ENCODE results near the gene PRR22.
A peak's percentile ranks its signal among the peaks of the same experiment; 100 is the strongest.

The PRR22 gene

GRCh38 chr19:5814123-5814851 is 29.7 kb upstream of the PRR22 start:
- no peak for DNase-seq (ENCODE audit: low read depth in 3 of 3, low spot score in 1 of 3)

DNA sequence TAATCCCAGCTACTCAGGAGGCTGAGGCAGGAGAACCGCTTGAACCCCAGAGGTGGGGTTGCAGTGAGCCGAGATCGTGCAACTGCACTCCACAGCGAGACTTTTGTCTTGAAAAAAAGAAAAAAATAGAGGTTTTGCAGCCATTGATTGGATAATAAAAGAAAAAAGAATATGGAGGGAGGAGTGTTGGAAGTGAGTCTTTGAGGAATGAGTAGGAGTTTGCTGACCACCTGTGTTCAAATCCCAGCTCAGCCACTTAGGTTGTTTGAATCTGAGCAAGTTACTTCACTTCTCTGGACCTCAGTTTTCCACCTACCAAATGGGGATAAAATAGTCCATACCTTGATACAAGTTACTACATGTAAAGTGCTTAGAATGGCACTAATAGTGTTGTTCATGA is 26.6 kb upstream of the PRR22 start:
- no peak for DNase-seq (ENCODE audit: low read depth in 3 of 3, low spot score in 1 of 3)

DNA sequence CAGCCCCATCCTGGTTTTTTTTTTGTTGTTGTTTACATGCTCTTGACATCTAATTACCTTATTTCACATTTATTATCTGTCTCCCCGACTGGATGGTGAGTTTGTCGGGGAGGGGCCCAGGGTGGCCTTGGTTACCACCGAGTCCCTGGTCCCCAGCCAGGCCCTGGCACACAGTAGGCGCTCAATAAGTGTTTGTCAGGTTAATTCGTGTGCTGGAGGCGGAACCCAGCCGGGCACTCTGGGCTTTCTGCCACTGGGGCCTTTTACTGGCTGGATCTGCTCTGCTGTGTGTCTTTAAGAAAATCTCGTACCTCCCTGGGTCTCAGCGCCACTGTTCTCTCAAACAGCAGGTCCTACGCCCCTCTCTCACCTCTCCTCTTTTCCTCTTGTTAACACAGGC is 24.9 kb upstream of the PRR22 start:
- no peak for DNase-seq (ENCODE audit: low read depth in 3 of 3, low spot score in 1 of 3)

GRCh38 chr19:5809053-5809452 is 24.5 kb upstream of the PRR22 start:
- no peak for DNase-seq (ENCODE audit: low read depth in 3 of 3, low spot score in 1 of 3)

GRCh38 chr19:5808120-5808816 is 23.7 kb upstream of the PRR22 start:
- no peak for DNase-seq (ENCODE audit: low read depth in 3 of 3, low spot score in 1 of 3)

GRCh38 chr19:5806905-5807304 is 22.4 kb upstream of the PRR22 start:
- DNase-seq (ENCODE audit: low read depth in 3 of 3, low spot score in 1 of 3), result no peak

DNA sequence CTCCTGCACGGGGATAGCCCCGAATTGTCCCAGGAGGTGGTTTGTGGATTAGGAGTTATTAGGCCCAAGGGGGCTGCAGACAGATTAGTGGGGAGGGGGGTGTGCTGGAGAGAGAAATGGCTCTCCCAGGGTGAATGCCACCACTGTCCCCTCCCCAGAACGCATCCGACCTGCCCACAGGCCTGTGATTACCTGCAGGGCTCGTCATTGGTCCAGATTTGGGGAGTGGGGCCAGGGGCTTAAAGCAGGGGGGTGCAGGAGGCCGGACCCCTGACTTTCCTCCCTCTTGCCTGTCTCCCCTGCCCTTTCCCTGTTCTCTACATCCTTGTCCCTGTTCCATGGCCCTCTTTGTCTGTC is 21.6 kb upstream of the PRR22 start:
- no peak for DNase-seq (ENCODE audit: low read depth in 3 of 3, low spot score in 1 of 3)

GRCh38 chr19:5805462-5806132 is 21.1 kb upstream of the PRR22 start:
- DNase-seq (ENCODE audit: low read depth in 3 of 3, low spot score in 1 of 3), result peak in 2 of 3 donors; percentile 29 to 47

- peak in 1 of 3 donors; percentile 33 for DNase-seq (ENCODE audit: low read depth in 3 of 3, low spot score in 1 of 3)
Observed at GRCh38 chr19:5804516-5805461, 20.2 kb upstream of the PRR22 start, which contains the start of gene NRTN. TSS of gene NRTN (plus strand) at chr19:5805067. CDS start at chr19:5824166, 19,099 bp downstream.

GRCh38 chr19:5803752-5804515 is 19.4 kb upstream of the PRR22 start:
- peak; percentile 77 to 92 (median 84) for DNase-seq (ENCODE audit: low read depth in 3 of 3, low spot score in 1 of 3)

- DNase-seq (ENCODE audit: low read depth in 3 of 3, low spot score in 1 of 3), result no peak
Observed at GRCh38 chr19:5803441-5803751, 18.9 kb upstream of the PRR22 start.

DNA sequence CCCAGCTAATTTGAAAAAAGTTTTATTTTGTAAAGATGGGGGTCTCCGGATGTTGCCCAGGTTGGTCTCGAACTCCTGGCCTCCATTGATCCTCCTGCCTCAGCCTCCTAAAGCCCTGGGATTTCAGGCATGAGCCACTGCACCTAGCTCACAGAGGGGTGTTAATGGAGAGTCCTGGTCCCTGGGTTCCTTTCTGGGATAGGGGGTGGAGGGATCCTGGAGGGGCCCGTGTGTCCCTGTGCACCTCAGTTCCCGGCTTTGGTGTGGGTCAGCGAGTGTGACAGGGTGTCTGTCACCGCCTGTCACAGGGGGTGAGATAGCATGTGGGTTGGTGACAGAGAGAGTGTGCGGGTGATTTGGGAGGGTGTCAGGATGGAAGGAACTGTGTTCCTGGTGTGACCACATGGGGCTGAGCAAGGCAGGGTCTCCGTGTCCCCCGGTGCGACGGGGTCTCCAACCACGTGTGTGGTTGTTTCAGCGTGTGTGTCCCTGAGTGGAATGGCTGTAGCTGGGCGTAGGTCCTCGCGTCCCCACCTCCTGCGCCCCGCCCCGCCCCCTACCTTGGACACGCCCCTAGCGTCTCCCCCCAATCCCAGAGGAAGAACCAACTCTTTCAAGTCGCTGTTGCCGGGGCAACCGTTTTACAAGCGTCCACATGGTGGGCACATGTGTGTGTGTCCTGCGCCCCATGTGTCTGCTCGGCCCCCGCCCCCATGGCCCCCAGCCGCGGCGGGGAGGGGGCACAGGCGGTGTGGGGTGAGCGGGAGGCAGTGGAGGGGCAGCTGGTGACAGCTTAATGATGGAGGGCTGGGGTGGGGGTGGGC is 17.5 kb upstream of the PRR22 start:
- DNase-seq (ENCODE audit: low read depth in 3 of 3, low spot score in 1 of 3), result no peak

GRCh38 chr19:5800361-5801270 is 16.1 kb upstream of the PRR22 start:
- DNase-seq (ENCODE audit: low read depth in 3 of 3, low spot score in 1 of 3), result no peak

- DNase-seq (ENCODE audit: low read depth in 3 of 3, low spot score in 1 of 3), result no peak
Observed at GRCh38 chr19:5799247-5800241, 15.0 kb upstream of the PRR22 start.

- no peak for DNase-seq (ENCODE audit: low read depth in 3 of 3, low spot score in 1 of 3)
Observed at GRCh38 chr19:5798244-5798643, 13.7 kb upstream of the PRR22 start.

- no peak for DNase-seq (ENCODE audit: low read depth in 3 of 3, low spot score in 1 of 3)
Observed at GRCh38 chr19:5795382-5795919, 10.9 kb upstream of the PRR22 start.

DNA sequence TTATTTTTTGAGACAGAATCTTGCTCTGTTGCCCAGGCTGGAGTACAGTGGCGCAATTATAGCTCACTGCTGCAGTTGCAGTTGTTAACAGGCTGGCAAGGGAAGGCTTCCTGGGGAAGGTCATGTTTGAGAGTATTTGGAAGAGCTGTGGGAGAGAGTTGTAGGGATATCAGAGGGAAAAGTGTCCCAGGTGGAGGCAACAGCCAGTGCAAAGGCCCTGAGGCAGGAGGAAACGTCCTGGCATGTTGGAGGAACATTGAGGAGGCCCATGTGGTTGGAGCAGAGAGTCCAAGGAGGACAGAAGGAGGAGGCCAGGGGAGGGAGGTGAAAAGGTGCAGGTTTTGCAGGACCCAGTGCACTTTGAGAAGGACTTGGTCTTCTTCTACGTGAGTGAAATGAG is 8.6 kb upstream of the PRR22 start:
- no peak for DNase-seq (ENCODE audit: low read depth in 3 of 3, low spot score in 1 of 3)
